ENCODE data around the gene TESPA1.
A peak's percentile ranks its signal among the peaks of the same experiment; 100 is the strongest.

Gene TESPA1

DNA sequence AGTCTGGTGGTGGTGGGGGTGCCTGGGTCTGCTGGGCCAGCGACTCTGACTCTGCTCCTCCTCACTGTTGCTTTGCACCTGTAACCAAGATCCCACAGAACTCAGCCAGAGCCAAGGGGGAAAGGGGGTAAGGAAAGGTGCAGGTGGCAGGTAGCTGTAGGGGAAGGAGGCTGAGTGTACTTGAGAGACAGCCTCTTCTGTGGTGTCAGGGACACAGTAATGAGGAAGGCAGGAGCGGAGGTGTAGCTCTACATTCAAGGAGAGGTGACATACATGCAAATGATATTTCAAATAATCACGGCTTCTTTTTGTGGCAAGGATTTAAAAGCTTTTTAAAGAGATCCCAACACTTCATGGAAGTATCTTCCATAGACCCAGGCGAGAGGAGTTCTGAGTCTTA is 23.4 kb downstream of the TESPA1 start:
- in situ Hi-C loops (cut with MboI; ENCODE audit: low pct_unique_long_range_greater_than_20kb, low sequenced_read_pairs, unreplicated experiment): loop anchor here (25.0 kb wide), 1 partner anchor 224 kb away; no protein-coding TSS in a partner anchor
- TF ChIP-seq, protein P1, sequence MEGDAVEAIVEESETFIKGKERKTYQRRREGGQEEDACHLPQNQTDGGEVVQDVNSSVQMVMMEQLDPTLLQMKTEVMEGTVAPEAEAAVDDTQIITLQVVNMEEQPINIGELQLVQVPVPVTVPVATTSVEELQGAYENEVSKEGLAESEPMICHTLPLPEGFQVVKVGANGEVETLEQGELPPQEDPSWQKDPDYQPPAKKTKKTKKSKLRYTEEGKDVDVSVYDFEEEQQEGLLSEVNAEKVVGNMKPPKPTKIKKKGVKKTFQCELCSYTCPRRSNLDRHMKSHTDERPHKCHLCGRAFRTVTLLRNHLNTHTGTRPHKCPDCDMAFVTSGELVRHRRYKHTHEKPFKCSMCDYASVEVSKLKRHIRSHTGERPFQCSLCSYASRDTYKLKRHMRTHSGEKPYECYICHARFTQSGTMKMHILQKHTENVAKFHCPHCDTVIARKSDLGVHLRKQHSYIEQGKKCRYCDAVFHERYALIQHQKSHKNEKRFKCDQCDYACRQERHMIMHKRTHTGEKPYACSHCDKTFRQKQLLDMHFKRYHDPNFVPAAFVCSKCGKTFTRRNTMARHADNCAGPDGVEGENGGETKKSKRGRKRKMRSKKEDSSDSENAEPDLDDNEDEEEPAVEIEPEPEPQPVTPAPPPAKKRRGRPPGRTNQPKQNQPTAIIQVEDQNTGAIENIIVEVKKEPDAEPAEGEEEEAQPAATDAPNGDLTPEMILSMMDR (IDR thresholded peaks at IDR 0.05; ENCODE audit: extremely low read depth, insufficient read depth, missing control alignments): no peak
- DNase-seq (ENCODE audit: low spot score): no peak

DNA sequence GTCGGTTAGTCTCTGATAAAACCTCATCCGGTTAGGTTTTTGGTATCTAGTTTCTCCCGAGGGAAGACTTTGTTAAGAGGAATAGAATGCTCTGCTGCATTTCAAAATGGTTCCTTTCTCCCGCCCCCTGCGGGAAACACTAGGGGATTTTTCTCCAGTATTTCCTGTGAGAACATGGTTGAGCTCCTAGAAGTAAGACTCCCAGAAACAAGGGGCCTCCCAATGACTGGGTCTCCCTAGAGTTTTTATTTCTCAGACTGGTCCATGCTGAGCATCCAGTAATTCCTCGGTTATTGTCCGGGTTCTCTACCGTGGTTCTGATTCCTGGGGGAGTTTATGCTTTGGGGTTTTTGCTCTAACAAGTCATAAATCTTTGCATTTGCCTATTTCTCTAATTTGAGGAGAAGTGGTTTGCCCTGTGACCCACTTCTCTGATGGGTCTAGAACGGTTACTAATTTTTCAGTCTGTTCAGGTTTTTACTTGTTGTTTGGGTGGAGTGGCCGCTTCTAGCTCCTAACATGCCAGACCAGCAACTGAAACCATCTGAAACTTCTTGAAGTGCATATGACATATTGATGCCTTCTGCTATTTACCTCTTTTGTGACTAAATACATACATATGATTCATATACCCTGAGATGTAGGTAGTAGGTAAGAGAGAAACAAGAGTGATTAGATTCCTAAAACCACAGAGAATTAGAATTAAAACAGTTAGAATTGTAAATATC is 25.1 kb downstream of the TESPA1 start:
- peak; percentile 39 for DNase-seq (ENCODE audit: low spot score)
- TF ChIP-seq, protein P1 (IDR thresholded peaks at IDR 0.05; ENCODE audit: extremely low read depth, insufficient read depth, missing control alignments): no peak
- in situ Hi-C loops (cut with MboI; ENCODE audit: low pct_unique_long_range_greater_than_20kb, low sequenced_read_pairs, unreplicated experiment): loop anchor here (25.0 kb wide), 1 partner anchor 222 kb away; no protein-coding TSS in a partner anchor

DNA sequence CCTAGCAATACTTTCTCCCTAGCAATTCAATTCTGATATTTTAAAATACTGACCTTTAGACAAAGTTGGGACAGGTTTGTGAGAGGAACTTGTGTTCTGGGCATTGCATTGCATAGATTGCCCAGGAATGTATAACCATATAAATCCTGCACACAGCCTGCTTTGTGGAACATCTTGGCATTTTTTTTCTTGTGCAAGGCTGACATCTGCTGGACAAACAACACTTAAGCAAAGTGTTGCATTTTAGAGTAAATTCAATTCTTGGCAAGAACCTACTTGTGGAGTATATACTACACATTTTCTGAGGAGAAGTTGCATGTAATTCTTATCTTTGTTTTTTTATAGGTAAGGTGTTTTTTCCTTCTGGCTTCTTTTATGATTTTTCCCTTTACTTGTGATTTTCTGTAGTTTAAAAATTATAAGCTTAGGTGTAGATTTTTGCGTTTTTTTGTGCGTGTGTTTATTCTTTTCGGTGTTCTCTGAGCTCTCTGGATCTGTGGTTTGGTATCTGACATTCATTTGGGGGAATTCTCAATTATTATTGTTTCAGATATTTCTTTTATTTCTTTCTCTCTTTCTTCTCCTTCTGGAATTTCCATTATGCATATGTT is 26.4 kb downstream of the TESPA1 start:
- in situ Hi-C loops (cut with MboI; ENCODE audit: low pct_unique_long_range_greater_than_20kb, low sequenced_read_pairs, unreplicated experiment): loop anchor here (25.0 kb wide), 1 partner anchor 221 kb away; no protein-coding TSS in a partner anchor
- peak; percentile 25 for DNase-seq (ENCODE audit: low spot score)
- TF ChIP-seq, protein P1 (IDR thresholded peaks at IDR 0.05; ENCODE audit: extremely low read depth, insufficient read depth, missing control alignments): peak; percentile 73

DNA sequence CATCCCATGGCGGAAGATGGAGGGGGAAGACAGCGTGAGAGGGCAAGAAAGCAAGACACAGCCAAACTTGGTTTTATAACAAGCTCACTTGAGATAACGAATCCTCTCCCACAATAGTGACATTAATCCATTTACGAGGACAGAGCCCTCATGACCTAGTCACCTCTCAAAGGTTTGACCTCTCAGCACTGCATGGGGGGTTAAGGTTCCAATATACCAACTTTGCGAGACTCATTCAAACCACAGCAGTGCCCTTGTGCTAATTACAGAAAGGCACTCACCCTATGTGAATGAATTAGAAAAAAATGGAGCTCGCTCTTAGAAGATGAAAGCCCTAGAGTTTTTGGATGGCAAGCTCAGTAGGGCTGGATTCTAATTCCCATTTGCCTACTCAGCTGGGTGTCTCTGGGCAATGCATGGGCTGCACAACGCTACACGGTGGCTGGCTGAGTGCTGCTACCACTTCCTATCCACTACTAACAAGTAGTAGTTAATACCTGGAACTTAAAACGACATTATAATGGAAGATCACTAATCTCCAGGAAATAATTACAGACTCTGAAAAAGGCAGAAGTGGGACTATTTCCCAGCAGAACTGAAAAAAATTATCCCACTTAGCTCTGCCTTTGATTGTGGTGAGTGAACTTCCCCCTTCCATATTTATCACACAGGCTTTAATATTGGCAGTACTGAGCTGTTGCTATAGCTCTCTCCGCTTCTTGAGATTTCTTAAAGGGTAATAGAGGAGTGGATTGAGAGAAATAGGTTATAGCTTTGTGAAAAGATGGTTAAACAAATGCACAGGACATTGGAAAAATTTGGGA is 27.5 kb downstream of the TESPA1 start:
- no peak for DNase-seq (ENCODE audit: low spot score)
- TF ChIP-seq, protein P1 (IDR thresholded peaks at IDR 0.05; ENCODE audit: extremely low read depth, insufficient read depth, missing control alignments): no peak
- in situ Hi-C loops (cut with MboI; ENCODE audit: low pct_unique_long_range_greater_than_20kb, low sequenced_read_pairs, unreplicated experiment): loop anchor here (25.0 kb wide), 1 partner anchor 220 kb away; no protein-coding TSS in a partner anchor

DNA sequence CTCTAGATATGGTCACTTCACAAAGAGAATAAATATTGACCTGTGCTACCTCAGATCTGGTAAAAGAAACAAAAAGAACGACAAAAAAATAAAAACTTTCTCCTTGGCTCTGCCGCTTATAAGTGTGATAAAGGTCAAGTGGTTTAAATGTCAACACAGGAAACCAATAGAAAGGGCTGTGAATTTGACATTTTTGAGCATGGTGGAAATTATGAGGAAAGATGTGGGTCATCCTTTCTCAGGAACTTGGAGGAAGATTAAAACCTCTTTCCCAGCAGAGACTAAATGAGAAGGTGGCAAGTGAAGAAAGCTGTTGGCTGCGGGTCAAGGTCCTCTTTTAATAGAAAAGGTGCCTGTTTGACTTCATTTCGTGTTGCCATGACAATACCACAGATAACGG is 28.2 kb downstream of the TESPA1 start:
- in situ Hi-C loops (cut with MboI; ENCODE audit: low pct_unique_long_range_greater_than_20kb, low sequenced_read_pairs, unreplicated experiment): loop anchor here (25.0 kb wide), 1 partner anchor 219 kb away; no protein-coding TSS in a partner anchor
- TF ChIP-seq, protein P1 (IDR thresholded peaks at IDR 0.05; ENCODE audit: extremely low read depth, insufficient read depth, missing control alignments): no peak
- DNase-seq (ENCODE audit: low spot score): no peak

DNA sequence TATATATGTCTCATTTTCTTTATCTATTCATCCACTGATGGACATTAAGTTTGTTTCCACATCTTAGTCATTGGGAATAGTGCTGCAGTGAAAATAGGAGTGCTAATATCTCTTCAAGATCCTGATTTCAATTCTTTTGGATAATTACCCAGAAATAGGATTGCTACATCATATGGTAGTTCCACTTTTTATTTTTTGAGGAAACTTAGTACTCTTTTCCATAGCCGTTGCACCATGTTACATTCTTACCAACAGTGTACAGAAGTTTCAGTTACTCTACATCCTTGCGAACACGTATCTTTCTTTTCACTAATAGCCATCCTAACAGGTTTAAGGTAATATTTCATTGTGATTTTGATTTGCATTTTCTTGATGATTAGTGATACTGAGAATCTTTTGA is 29.8 kb downstream of the TESPA1 start:
- TF ChIP-seq, protein P1 (IDR thresholded peaks at IDR 0.05; ENCODE audit: extremely low read depth, insufficient read depth, missing control alignments): no peak
- in situ Hi-C loops (cut with MboI; ENCODE audit: low pct_unique_long_range_greater_than_20kb, low sequenced_read_pairs, unreplicated experiment): loop anchor here (25.0 kb wide), 1 partner anchor 218 kb away; no protein-coding TSS in a partner anchor
- no peak for DNase-seq (ENCODE audit: low spot score)

Data from GM13977 (cell line).